KOPT-K1 (cell line): ENCODE data around the gene BMPR1B.

ENCODE experiments used
- H3K27ac ChIP-seq: fragments of 200-600 bp; sonication (generic); 2 replicates; pipeline ENCODE4 v1.5.1; 2016; ENCODE audit warnings: antibody characterized with exemption, mild to moderate bottlenecking, low read depth, low read length; ENCODE audit not compliant: poor library complexity, severe bottlenecking
- H3K36me3 ChIP-seq: fragments of 200-600 bp; sonication (generic); 2 replicates; pipeline ENCODE4 v1.5.1; 2017; ENCODE audit warnings: antibody characterized with exemption, mild to moderate bottlenecking, low read length, moderate library complexity; ENCODE audit not compliant: insufficient read depth
- H3K9me3 ChIP-seq: fragments of 200-600 bp; sonication (generic); 2 replicates; pipeline ENCODE4 v1.5.1; 2017; ENCODE audit warnings: antibody characterized with exemption, low read length, mild to moderate bottlenecking; ENCODE audit not compliant: insufficient read depth, poor library complexity, severe bottlenecking

BMPR1B gene

DNA sequence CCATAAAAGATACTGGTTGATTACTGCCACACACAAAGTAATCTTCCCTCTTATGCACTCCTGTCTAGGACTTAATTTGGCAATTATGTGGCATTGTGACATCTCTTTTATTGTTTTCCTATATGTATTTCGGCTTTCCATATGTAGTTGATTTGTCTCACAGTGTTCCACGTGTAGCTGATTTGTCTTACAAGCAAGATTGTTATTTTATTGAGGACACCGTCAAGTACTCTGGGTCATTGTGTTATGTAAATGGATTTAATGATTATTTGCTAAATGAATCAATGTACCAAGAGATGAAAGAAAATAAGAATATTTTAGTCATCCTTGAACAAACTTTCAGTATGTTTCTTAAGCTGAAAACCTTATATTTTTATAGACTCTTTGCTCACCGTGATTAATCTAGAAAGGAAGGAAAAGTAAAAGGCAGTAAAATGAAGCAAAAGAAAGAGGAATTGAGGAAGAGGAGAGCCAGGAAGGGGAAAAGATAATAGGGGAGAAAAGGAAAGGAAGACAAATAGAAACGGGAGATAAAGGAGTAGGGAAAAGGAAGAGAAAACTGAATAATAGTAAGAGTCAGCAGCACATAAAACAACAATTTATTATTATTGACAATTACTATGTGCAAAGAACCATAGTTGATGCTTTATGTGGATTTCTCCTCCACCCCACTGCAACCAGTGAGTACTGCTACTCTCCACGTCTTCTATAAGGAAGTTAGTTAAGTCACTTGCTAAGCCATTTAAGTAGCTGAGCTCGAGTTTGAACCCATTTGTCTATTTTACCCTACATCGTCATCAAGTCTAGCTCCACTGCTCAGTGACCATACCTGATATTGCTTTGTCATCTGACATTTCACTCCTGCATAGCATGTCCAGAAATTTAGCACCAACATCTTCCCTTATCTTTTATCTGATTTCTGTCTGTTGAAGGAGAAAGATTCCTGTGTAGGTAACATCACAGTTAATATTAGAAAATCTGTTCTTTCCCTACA lies 336.5 kb downstream of the BMPR1B start:
- no peaks in the 10 kb centered on the region for H3K9me3 ChIP-seq
- no peaks in the 10 kb centered on the region for H3K36me3 ChIP-seq
- H3K27ac ChIP-seq, result no peak overlapping the region

DNA sequence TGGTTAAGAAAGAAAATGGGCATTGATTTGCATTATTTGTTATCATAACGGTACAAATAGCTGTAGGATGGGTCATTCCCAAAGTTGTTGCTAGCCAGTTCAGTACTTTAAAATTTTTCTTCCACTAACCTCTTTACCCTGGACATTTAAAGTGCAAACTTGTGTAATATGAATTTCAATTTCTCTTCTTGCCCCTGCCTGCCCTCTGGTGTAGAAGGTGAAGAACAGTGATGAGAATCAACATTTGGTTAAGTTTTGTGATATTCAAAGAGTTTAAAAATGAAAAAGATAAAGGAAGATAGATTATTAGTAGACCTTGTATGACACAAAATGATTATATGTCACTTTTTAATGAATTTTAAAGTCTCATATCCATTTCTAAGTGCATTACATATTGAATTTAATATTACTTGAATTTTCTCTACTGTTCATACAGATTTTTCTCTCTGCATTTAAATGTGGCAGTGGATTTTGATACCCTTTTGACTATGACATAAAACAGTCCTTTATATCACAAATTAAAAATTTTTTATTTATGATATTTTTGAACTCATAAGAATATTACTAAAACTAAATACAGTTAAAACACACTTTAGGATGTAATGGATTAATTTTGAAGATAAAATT lies 337.7 kb downstream of the BMPR1B start:
- Histone ChIP-seq H3K9me3 (no peaks in the 10 kb centered on the region), H3K36me3 (no peaks in the 10 kb centered on the region), H3K27ac (no peak overlapping the region)

DNA sequence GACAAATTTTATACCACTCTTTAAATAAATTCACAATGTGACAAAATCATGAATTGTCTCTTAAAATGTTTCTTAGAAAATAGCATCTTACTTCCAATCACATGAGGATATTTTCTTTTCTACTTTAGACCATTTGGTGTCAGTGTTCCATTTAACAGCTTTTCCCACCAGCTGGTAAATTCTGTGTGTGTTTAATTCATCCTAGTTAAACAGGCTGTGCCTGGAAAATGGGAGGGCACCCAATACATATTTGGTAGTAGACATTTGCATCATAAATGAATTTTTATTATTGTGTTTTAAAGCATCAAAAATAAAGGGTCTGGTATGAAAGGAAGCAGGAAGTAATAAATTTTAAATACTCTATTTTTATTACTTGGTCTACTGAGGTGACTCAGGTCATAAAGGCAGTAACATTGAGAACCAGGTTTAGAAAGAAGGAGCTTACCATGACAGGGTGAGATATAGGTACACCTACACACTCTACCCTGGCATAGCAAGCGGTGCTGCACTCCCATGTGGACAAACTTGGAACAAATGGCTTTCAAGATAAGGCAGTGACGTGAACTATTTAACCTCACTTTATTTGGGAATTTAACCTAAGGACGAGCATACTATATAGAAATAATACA lies 344.5 kb downstream of the BMPR1B start:
- Histone ChIP-seq H3K27ac (no peak overlapping the region), H3K9me3 (no peaks in the 10 kb centered on the region), H3K36me3 (no peaks in the 10 kb centered on the region)

DNA sequence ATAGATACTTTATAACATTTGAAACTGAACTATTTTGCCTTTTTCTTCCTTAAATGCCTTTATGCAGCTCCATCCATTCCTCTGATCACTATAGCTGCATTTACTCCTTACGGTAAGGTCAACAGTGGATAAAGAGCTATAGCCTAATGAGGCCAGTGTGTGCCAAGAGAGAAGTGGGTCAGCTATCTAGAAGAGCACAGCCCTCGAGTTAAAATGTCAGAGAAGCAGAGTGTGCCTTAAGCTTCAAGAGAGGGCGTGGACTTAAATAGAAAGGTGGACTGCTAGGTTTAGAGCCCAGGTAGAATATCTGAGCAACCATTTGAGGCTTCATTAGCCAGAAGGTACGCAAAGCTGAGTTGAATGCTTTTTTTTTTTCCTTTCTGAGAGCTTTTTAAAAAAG lies 347.4 kb downstream of the BMPR1B start:
- no peaks in the 10 kb centered on the region for H3K36me3 ChIP-seq
- H3K27ac ChIP-seq, result no peak overlapping the region
- no peaks in the 10 kb centered on the region for H3K9me3 ChIP-seq

DNA sequence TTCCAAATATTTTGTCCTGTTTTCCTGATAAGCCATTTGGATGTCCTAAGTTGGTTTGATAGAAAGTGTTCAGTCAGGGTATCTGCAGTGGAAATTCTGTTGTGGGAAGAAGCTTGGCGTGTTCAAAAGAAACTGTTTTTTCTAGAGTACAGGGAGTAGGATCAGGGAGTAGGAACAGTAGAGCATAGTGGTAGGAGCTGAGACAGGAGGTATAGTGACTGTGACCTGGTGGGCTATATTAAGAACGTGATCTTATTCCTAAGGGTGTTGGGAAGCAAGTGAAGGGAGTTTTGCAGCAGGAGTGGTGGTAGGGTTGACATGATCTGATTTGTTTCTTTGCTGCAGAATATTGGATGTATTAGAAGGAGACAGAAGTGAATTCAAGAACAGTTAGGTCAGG lies 348.2 kb downstream of the BMPR1B start:
- Histone ChIP-seq H3K9me3 (no peaks in the 10 kb centered on the region), H3K27ac (no peak overlapping the region), H3K36me3 (no peaks in the 10 kb centered on the region)

DNA sequence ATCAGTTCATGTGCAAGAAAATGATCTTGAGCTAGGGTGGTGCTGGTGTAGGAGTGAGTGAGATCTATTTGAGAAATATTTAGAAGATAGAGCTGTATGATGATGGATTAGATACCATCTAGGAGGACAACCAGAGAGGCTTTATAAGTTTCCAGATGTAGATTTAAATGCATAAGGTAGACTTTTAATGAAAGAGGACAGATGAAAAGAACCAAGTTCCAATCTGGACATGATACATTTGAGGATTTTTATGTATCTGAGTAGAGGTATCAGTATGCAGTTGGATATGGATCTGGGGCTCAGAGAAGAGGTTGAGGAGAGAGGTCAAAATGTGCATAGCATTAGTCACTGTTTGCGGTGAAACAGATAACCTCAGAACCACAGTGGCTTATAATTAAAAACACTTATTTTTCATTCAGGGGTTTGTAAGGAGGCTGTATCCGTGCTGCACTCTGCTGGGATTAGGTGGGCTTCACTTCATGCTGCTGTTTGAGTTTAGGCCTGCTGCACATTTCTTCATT lies 348.7 kb downstream of the BMPR1B start:
- Histone ChIP-seq H3K9me3 (no peaks in the 10 kb centered on the region), H3K27ac (no peak overlapping the region), H3K36me3 (no peaks in the 10 kb centered on the region)

DNA sequence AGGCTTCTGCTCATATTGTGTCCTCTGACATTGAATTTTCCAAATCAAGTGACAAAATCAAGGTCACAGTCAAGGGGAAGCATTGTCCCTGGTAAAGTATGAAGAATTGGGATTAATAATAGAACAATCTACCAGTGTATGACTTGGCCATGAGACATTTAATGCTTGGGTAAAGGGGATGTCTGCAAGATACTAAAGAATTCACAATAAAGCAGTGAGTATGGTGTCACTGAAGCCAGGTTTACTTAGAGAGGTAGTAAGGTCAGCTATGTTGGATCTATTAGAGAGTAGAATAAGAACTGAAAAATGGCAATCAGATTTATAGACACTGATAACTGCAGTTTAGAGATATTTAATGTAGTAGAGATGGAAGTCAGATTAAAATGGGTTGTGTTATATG lies 349.2 kb downstream of the BMPR1B start:
- H3K36me3 ChIP-seq, result no peaks in the 10 kb centered on the region
- no peak overlapping the region for H3K27ac ChIP-seq
- no peaks in the 10 kb centered on the region for H3K9me3 ChIP-seq

DNA sequence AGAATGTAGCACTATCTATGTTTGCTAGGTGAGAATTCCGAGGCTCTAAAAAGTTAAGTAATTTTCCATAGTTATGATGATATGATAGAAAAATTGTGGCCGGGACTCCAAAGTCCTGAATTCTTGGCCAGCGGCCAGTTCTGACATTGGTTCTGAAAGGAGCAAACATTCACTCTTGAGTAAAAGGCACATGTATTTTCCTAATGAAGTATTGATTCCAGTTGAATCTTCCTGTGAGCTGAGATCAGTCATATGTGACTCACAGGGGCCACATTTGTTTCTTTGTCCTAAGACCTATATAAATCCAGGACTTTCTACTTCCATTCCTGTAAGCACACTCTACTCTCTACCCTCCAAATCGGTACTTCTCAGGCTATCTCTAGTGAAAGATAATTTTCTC lies 349.9 kb downstream of the BMPR1B start:
- H3K27ac ChIP-seq, result no peak overlapping the region
- H3K36me3 ChIP-seq, result no peaks in the 10 kb centered on the region
- H3K9me3 ChIP-seq, result no peaks in the 10 kb centered on the region

DNA sequence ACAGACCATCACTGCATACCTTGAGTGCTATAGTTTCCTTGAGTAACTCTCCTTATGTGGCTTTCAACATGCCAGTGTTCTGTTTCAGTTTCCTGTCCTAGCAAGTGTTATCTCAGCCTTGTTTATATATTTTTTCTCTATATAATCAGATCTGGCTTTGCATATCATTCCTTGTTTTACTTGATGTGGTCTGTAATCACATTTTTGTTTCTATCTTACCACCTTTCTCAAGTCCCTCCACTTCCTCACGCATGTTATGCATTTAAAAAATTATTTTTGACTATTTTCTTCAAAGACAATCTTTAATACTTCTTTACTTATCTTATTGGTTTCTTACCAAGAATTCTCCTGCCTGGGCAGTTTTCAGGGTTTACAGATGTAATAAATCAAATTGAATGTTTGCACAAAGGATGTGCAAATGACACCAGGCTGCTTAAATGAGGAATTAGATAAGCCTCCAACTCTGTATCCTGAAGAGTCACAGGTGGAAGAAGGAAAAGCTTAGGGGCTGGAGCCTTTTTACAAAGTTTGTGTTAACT lies 351.2 kb downstream of the BMPR1B start:
- H3K27ac ChIP-seq, result no peak overlapping the region
- no peaks in the 10 kb centered on the region for H3K9me3 ChIP-seq
- H3K36me3 ChIP-seq, result no peaks in the 10 kb centered on the region

DNA sequence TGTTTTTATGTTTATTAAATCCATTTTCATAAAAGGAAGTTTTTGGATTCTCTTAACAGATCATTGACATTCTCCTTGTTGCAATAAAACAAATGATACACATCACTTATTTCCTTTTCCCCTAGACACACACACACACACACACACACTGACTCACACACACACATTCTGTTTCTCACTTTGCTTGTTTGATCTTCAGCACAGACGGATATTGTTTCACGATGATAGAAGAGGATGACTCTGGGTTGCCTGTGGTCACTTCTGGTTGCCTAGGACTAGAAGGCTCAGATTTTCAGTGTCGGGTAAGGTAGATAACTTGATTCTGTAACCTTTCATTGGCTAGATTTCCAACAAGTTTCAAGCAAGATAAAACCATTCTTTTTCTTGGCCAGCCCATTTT lies 356.8 kb downstream of the BMPR1B start:
- H3K9me3 ChIP-seq, result no peaks in the 10 kb centered on the region
- no peaks in the 10 kb centered on the region for H3K36me3 ChIP-seq
- no peak overlapping the region for H3K27ac ChIP-seq

DNA sequence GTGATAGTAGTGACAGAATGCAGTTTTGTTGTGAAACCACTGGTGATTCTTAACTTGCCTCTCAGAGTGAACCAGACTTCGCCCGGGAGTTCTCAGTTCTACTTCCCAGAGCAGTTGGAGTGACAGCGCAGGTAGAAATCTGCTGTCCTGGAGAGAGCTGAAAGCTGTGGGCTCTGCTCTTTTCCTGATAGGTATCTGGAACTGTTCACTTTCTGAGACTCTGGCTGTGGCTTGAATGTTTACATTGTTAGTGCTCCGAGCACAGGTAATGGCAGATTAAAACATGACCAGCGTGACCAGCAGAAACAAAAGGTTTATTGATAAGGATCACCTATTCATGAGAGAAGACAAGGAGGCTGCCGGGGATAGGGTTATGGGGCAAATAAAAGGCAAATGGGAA lies 360.7 kb downstream of the BMPR1B start:
- Histone ChIP-seq H3K36me3 (no peaks in the 10 kb centered on the region), H3K9me3 (no peaks in the 10 kb centered on the region), H3K27ac (no peak overlapping the region)

DNA sequence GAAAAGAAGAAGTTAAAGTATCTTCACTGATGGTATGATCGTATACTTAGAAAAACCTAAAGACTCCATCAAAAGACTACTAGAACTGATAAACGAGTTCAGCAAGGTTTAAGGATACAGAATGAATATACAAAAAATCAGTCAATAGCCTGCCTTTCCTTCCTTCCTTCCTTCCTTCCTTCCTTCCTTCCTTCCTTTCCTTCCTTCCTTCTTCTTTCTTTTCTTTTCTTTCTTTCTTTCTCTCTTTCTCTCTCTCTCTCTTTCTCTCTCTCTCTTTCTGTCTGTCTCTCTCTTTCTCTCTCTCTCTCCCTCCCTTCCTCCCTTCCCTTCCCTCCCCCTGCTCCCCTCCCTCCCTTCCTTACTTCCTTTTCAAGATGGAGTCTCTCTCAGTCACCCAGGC lies 362.7 kb downstream of the BMPR1B start:
- H3K27ac ChIP-seq, result no peak overlapping the region
- no peaks in the 10 kb centered on the region for H3K9me3 ChIP-seq
- H3K36me3 ChIP-seq, result no peaks in the 10 kb centered on the region

DNA sequence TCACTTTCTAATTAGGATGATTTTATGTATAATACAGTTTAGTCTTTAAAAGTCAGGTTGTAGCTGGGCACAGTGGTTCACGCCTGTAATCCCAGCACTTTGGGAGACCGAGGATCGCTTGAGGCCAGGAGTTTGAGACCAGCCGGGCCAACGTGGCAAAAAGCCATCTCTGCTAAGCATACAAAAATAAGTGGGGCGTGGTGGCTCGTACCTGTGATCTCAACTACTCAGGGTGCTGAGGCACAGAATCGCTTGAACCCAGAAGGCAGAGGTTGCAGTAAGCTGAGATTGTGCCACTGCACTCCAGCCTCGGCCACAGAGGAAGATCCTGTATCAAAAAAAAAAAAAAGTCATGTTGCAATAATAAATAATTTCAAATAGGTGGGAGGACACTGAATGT lies 364.2 kb downstream of the BMPR1B start:
- Histone ChIP-seq H3K9me3 (no peaks in the 10 kb centered on the region), H3K36me3 (no peaks in the 10 kb centered on the region), H3K27ac (no peak overlapping the region)

DNA sequence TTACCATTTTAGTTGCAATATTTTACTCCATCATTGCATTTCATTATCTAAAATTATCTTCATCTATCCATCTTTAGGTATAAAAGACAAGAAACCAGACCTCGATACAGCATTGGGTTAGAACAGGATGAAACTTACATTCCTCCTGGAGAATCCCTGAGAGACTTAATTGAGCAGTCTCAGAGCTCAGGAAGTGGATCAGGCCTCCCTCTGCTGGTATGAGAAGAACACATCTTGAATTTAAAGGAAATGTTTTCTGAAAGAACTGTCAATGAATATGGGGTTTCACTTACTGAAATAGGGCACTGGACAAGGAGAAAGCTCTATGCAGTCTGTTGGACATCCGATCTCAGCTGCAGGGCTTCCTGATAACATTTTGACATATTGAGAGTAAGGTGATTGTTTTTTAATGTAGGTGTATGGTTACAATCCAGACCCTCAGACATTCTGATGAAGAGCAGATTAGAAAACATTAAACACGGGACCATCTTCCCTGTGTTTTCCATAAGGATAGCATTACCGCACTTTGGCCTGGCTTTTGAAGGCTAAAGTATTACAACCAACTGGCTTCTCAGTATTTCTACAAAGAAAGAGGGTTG lies 367.2 kb downstream of the BMPR1B start:
- Histone ChIP-seq H3K27ac (no peak overlapping the region), H3K9me3 (no peaks in the 10 kb centered on the region), H3K36me3 (no peaks in the 10 kb centered on the region)

DNA sequence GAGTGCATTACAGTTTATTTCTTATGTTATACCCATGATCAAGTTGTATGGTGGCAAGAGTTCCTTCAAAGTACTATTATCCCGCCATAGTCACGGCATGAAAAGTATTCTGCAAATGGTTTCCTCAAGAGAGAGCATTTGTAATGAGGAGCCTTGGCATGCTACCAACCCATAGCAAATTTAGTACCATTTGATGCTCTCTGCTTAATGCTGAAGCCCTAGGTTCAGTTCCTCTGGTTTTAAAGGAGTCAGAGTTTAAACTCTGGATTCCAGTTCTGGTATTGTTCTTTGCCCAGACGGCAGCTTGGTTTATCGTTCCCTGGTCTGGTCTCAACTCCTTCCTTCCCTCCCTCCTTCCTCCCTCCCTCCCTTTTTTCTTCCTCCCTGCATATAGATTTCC lies 371.3 kb downstream of the BMPR1B start:
- H3K27ac ChIP-seq, result no peak overlapping the region
- no peaks in the 10 kb centered on the region for H3K9me3 ChIP-seq
- no peaks in the 10 kb centered on the region for H3K36me3 ChIP-seq
